Testis (tissue), 3 donors: ENCODE results near the gene VAV2. TPM values are rescaled to one million over a fixed set of nuclear protein-coding genes. Genes with fewer than 3 reads are reported as not detected.

Experiments
- DNase-seq: peaks from one replicate; pipeline ENCODE4 v3.0.0-alpha.2; 2019
- H3K27ac ChIP-seq, 2 donors: fragments of 200-600 bp; sonication (generic); one replicate each; pipeline ENCODE4 v1.5.1; 2019
- H3K27me3 ChIP-seq: fragments of 200-600 bp; sonication (generic); one replicate; pipeline ENCODE4 v1.5.1; 2019
- H3K36me3 ChIP-seq: fragments of 200-600 bp; sonication (generic); one replicate; pipeline ENCODE4 v1.5.1; 2017; ENCODE audit warnings: low read depth; ENCODE audit errors: missing control alignments
- H3K4me1 ChIP-seq: fragments of 200-600 bp; sonication (generic); one replicate; pipeline ENCODE4 v1.5.1; 2019
- H3K4me3 ChIP-seq, 2 donors: fragments of 200-600 bp; sonication (generic); one replicate each; pipeline ENCODE4 v1.5.1; 2017 to 2019
- H3K9me3 ChIP-seq: fragments of 200-600 bp; sonication (generic); one replicate; pipeline ENCODE4 v1.5.1; 2017
- POLR2A ChIP-seq: fragments of 450-650 bp; IDR thresholded peaks from one replicate; pipeline ENCODE4 v1.6.1; 2017; ENCODE audit warnings: antibody characterized with exemption, mild to moderate bottlenecking, moderate library complexity
- WGBS, 2 donors: methylation state at CpG; one replicate each; pipeline ENCODE4 v1.1.5; 2018; 5-methylcytosine and 5-hydroxymethylcytosine counted together
- intact Hi-C: fragments of 100-400 bp; cut with DNase I; formaldehyde crosslinking; loops from one replicate; pipeline ENCODE4 v1.15.1; 2023; ENCODE audit warnings: low total_unique reads
- polyA plus RNA-seq: library from polyadenylated mRNA; stranded (reverse); fragments of 350-450 nt; fragmentation: Illumina TruSeq; extraction: RNeasy Lipid Tissue Mini Kit (QIAGEN cat#74804); gene quantifications from one replicate; pipeline ENCODE4 v1.2.3, GENCODE V29; 2014; ENCODE audit warnings: low read depth, low replicate concordance; ENCODE audit not compliant: insufficient read depth
- total RNA-seq, 2 donors: library from RNA; depleted of rRNA; stranded (reverse); fragments of >200 nt; gene quantifications; one replicate each; pipeline ENCODE4 v1.2.3, GENCODE V29; 2016
- TF ChIP-seq, protein P1 (sequence below), 3 experiments: fragments of 450-650 bp in 2 of 3; fragments of 200-600 bp in 1 of 3; sonication (generic) in 1 of 3; IDR thresholded peaks; one replicate each; pipeline ENCODE4 v1.5.1; 2016 to 2019; ENCODE audit warnings: antibody characterized with exemption in 3 of 3, mild to moderate bottlenecking in 2 of 3, moderate library complexity in 1 of 3

The VAV2 gene
- total and polyA plus RNA-seq, 3 donors from 2014 or later, result 11.0 to 14.1 (median 12.2) TPM

DNA sequence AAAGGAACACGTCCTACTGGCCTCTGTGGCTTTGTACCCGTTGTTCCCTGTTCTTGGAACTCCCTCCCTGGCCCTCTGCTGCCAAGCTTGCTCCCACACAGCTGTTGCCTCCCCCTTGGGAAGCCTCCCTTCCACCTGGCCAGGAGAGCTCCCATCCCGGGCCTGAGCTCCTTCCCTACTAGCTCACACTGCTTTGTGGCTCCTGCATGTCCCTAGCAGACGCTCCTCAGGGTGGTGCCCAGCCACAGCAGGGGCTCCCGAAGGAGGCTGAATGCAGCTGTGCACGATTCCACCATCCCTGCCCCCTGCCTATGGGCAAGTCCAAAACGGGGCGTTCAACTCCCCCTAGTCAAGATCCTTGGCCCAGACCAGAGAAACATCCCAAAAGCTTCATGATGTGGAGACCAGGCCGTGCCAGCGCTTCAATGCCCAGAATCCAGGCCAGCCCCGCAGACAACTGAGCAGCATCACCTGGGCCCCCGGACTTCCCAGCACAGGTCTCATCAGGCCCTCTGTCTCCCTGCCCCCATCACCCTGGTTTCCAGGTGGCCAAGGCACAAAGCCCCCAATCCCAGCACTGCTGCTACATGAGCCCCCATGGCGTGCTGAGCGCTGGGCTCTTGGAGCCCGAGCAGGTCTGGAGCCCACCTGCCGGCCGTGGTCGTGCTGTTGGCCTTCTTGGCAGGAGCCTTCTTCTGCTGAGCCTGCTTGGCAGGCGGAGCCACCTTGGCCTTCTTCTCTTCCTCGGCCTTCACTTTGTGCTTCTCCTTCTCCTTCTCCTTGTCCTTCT is 47.5 kb upstream of the VAV2 start:
- intact Hi-C loops, result no loop called here
- 82 to 84% methylated on average over 20 of the region's 20 CpGs for WGBS, 2 donors
- no peaks in the 10 kb centered on the region for H3K36me3 ChIP-seq

GRCh38 chr9:134037641-134038040 is 45.5 kb upstream of the VAV2 start:
- WGBS, 2 donors, result 93 to 96% methylated on average over 2 of the region's 2 CpGs
- intact Hi-C loops, result no loop called here
- TF ChIP-seq, protein P1, sequence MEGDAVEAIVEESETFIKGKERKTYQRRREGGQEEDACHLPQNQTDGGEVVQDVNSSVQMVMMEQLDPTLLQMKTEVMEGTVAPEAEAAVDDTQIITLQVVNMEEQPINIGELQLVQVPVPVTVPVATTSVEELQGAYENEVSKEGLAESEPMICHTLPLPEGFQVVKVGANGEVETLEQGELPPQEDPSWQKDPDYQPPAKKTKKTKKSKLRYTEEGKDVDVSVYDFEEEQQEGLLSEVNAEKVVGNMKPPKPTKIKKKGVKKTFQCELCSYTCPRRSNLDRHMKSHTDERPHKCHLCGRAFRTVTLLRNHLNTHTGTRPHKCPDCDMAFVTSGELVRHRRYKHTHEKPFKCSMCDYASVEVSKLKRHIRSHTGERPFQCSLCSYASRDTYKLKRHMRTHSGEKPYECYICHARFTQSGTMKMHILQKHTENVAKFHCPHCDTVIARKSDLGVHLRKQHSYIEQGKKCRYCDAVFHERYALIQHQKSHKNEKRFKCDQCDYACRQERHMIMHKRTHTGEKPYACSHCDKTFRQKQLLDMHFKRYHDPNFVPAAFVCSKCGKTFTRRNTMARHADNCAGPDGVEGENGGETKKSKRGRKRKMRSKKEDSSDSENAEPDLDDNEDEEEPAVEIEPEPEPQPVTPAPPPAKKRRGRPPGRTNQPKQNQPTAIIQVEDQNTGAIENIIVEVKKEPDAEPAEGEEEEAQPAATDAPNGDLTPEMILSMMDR (IDR thresholded peaks at IDR 0.05), result no peak
- no peak for TF ChIP-seq POLR2A
- DNase-seq, result no peak
- Histone ChIP-seq H3K4me3 (no peak overlapping the region), H3K4me1 (peaks cover 7% of the 10 kb centered on the region), H3K9me3 (no peaks in the 10 kb centered on the region), H3K27me3 (no peaks in the 10 kb centered on the region), H3K36me3 (no peaks in the 10 kb centered on the region), H3K27ac (no peak overlapping the region)

More for the DNA sequence above, 47.5 kb upstream of the VAV2 start:
- peaks cover 11% of the 10 kb centered on the region for H3K4me1 ChIP-seq
- no peaks in the 10 kb centered on the region for H3K9me3 ChIP-seq
- no peak overlapping the region for H3K27ac ChIP-seq
- H3K27me3 ChIP-seq, result no peaks in the 10 kb centered on the region
- no peak overlapping the region for H3K4me3 ChIP-seq
- DNase-seq, result no peak
- TF ChIP-seq POLR2A, result no peak
- TF ChIP-seq, protein P1 (IDR thresholded peaks at IDR 0.05), result no peak

DNA sequence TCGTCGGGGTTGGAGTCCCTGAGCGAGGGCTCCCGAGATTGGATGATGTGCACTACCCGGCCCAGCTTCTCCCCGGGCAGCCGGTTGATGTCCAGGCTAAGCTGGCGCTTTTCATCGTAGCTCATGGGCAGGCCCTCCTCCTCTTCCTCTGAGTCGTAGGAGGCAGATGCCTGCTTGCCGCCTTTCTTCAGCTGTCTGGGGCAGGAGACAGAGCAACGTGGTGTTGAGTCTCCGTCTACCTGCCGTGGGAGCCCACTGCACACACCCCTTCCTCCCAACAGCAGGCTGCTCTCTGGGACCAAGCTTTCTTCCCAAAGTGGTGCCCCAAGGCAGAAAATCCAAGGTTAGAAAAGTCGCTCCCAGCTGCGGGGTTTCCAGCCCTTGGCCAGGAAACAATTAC is 44.0 kb upstream of the VAV2 start:
- intact Hi-C loops, result no loop called here
- no peaks in the 10 kb centered on the region for H3K36me3 ChIP-seq
- no peaks in the 10 kb centered on the region for H3K27me3 ChIP-seq
- WGBS, 2 donors, result 90 to 94% methylated on average over 15 to 16 of the region's 16 CpGs
- no peak overlapping the region for H3K4me3 ChIP-seq
- H3K4me1 ChIP-seq, result peaks cover 6% of the 10 kb centered on the region
- H3K9me3 ChIP-seq, result no peaks in the 10 kb centered on the region
- DNase-seq, result no peak
- no peak overlapping the region for H3K27ac ChIP-seq
- TF ChIP-seq, protein P1 (IDR thresholded peaks at IDR 0.05), result no peak
- no peak for TF ChIP-seq POLR2A

DNA sequence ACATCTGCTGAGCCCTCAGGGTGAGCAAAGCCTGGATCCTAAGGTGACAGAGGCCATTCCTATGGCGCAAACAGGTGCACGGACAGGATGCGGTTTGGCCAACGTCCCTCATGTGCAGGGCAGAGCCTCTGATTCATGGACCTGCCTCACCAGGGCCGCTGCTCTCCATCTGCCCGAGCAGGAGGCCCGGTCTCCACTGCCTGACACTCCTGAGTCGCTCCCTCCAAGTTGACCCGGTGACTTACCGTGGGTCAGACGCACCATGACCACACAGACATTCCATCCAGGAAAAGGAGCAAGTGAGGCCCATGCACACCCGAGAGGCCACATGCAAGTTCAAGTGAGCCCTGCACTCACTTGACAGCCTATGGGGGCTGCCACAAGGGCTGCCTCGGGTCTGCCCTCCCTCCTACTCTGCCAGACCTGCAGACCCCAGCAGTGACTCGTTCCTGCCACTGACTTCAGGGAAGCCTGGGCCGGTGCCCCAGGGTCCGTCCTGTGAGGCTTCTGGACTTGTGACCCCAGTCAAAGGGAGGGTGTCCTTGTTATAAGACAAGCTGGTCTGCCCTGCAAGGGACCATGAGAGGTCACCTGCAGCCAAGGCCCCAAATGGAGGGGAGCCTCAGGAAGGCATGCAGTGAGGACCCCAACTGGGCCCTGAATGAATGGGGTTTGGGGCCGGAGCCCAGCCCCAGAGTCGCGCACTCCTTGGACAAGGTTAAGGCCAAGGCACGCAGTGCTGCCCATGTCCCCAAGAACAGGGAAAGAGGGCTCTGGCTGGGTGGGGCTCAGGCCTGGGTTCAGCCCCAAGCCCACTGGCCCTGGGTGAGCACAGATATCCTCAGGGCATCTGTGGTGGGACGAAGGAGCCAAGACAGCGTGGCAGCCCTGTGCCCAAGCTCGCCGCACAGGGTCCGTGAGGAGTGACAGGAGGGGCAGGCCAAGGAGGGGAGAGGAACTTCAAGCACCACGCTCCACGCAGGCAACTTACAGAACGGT is 43.2 kb upstream of the VAV2 start:
- Histone ChIP-seq H3K4me1 (no peaks in the 10 kb centered on the region), H3K9me3 (no peaks in the 10 kb centered on the region), H3K4me3 (no peak overlapping the region), H3K27ac (no peak overlapping the region), H3K36me3 (no peaks in the 10 kb centered on the region), H3K27me3 (no peaks in the 10 kb centered on the region)
- intact Hi-C loops, result no loop called here
- TF ChIP-seq, protein P1 (IDR thresholded peaks at IDR 0.05), result no peak
- no peak for TF ChIP-seq POLR2A
- no peak for DNase-seq
- WGBS, 2 donors, result 92 to 95% methylated on average over 7 to 28 of the region's 28 CpGs
